ENCODE measurements around the gene MSRB2.

GRCh38 chr10:23046027-23046426 is 49.4 kb upstream of the MSRB2 start:
- TF ChIP-seq POLR2AphosphoS5 (IDR thresholded peaks at IDR 0.05; ENCODE audit: borderline replicate concordance, low read depth, low read length) = no peak
- TF ChIP-seq EZH2 (IDR thresholded peaks at IDR 0.05) = no peak

All from SK-N-MC (cell line).